Measurements from ENCODE around the gene TEP1.
"Not testable (repeated sequence)": the region's sequence is repeated elsewhere in the genome, so short reads cannot be mapped to it uniquely, and the experiment has no call there.

TEP1 gene

GRCh38 chr14:20384886-20385285 lies 28.4 kb downstream of the TEP1 start:
- DNase-seq = no peak

- DNase-seq = no peak
These were observed 29.0 kb downstream of the TEP1 start for GRCh38 chr14:20384321-20384720.

GRCh38 chr14:20383636-20384035 lies 29.7 kb downstream of the TEP1 start:
- DNase-seq = no peak

- no peak for DNase-seq
These were observed 30.3 kb downstream of the TEP1 start for GRCh38 chr14:20383032-20383431.

GRCh38 chr14:20382526-20382925 lies 30.8 kb downstream of the TEP1 start:
- DNase-seq = no peak

GRCh38 chr14:20381341-20381740 lies 32.0 kb downstream of the TEP1 start:
- no peak for DNase-seq

- DNase-seq = no peak
These were observed 32.6 kb downstream of the TEP1 start for GRCh38 chr14:20380681-20381080.

GRCh38 chr14:20379743-20380142 lies 33.6 kb downstream of the TEP1 start:
- DNase-seq = no peak

- DNase-seq = no peak
These were observed 36.1 kb downstream of the TEP1 start for GRCh38 chr14:20377171-20377570.

- no peak for DNase-seq
These were observed 37.2 kb downstream of the TEP1 start for GRCh38 chr14:20376071-20376588.

GRCh38 chr14:20375471-20375870 lies 37.8 kb downstream of the TEP1 start:
- no peak for DNase-seq

GRCh38 chr14:20372796-20373195 lies 40.5 kb downstream of the TEP1 start:
- no peak for DNase-seq

GRCh38 chr14:20365928-20366327 lies 47.4 kb downstream of the TEP1 start:
- DNase-seq = no peak

- not testable (repeated sequence) for DNase-seq
These were observed 54.8 kb downstream of the TEP1 start for GRCh38 chr14:20358474-20358873.

GRCh38 chr14:20356422-20356821 lies 56.9 kb downstream of the TEP1 start:
- DNase-seq = no peak

GRCh38 chr14:20350860-20351259 lies 62.4 kb downstream of the TEP1 start:
- no peak for DNase-seq

- DNase-seq = no peak
These were observed 63.0 kb downstream of the TEP1 start for GRCh38 chr14:20350282-20350681.

GRCh38 chr14:20347747-20348146 lies 65.6 kb downstream of the TEP1 start:
- DNase-seq = no peak

GRCh38 chr14:20346713-20347112 lies 66.6 kb downstream of the TEP1 start:
- DNase-seq = no peak

GRCh38 chr14:20345366-20345765 lies 67.9 kb downstream of the TEP1 start:
- DNase-seq = no peak

- no peak for DNase-seq
These were observed 69.5 kb downstream of the TEP1 start for GRCh38 chr14:20343862-20344220.

- DNase-seq = peak; percentile 96
These were observed 70.0 kb downstream of the TEP1 start, which contains the start of gene PARP2 for GRCh38 chr14:20343092-20343861. TSS of gene PARP2 (plus strand) at chr14:20343635. CDS start at chr14:20343642, 7 bp downstream.

- DNase-seq = no peak
These were observed 71.7 kb downstream of the TEP1 start for GRCh38 chr14:20341646-20342045.

- DNase-seq = not testable (repeated sequence)
These were observed 72.3 kb downstream of the TEP1 start for GRCh38 chr14:20341032-20341431.

- DNase-seq = no peak
These were observed 79.3 kb downstream of the TEP1 start for GRCh38 chr14:20334017-20334416.
